Measurements from ENCODE around the gene WNT7A. TPM values are rescaled to one million over a fixed set of nuclear protein-coding genes. Genes with fewer than 3 reads are reported as not detected.

WNT7A gene
- total RNA-seq, 1 donor from 2014 or later, result not detected

DNA sequence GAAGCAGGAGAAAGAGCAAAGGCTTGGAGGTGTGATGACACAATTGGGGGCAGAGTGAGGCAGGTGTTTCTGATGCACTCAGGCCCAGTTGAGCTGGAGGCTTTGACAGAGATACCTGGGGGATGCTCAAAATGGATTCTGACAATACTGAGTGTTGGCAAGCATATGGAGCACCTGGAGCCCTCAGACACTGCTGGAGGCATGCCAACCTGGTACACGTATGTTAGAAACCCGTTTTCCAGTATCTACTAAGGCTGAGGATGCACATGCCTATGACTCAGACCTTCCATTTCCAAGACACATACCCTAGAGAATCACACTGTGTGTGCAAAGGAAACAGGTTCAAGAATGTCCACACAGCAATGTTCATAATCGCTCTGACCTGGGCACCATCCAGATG is 58.7 kb downstream of the WNT7A start:
- H3K4me3 Mint-ChIP-seq (ENCODE audit: unreplicated experiment), result no peak overlapping the region
- H3K27ac Mint-ChIP-seq (ENCODE audit: unreplicated experiment), result no peak overlapping the region
- peaks cover 27% of the 10 kb centered on the region for H3K9me3 Mint-ChIP-seq (ENCODE audit: unreplicated experiment)
- H3K36me3 Mint-ChIP-seq (ENCODE audit: unreplicated experiment), result no peaks in the 10 kb centered on the region
- no peak for TF ChIP-seq CTCF (IDR thresholded peaks at IDR 0.05)
- no peaks in the 10 kb centered on the region for H3K4me1 Mint-ChIP-seq (ENCODE audit: unreplicated experiment)
- no peak for DNase-seq (ENCODE audit: extremely low spot score, unreplicated experiment)
- no peaks in the 10 kb centered on the region for H3K27me3 Mint-ChIP-seq (ENCODE audit: unreplicated experiment)

- H3K27ac Mint-ChIP-seq (ENCODE audit: unreplicated experiment), result no peak overlapping the region
- TF ChIP-seq CTCF (IDR thresholded peaks at IDR 0.05), result no peak
- H3K36me3 Mint-ChIP-seq (ENCODE audit: unreplicated experiment), result no peaks in the 10 kb centered on the region
- no peaks in the 10 kb centered on the region for H3K4me1 Mint-ChIP-seq (ENCODE audit: unreplicated experiment)
- no peak for DNase-seq (ENCODE audit: extremely low spot score, unreplicated experiment)
- H3K9me3 Mint-ChIP-seq (ENCODE audit: unreplicated experiment), result peaks cover 35% of the 10 kb centered on the region
- no peaks in the 10 kb centered on the region for H3K27me3 Mint-ChIP-seq (ENCODE audit: unreplicated experiment)
- H3K4me3 Mint-ChIP-seq (ENCODE audit: unreplicated experiment), result no peak overlapping the region
These were observed 61.0 kb downstream of the WNT7A start for GRCh38 chr3:13818919-13819318.

GRCh38 chr3:13815088-13815683 is 64.7 kb downstream of the WNT7A start:
- TF ChIP-seq CTCF (IDR thresholded peaks at IDR 0.05), result no peak
- no peaks in the 10 kb centered on the region for H3K4me1 Mint-ChIP-seq (ENCODE audit: unreplicated experiment)
- peaks cover 27% of the 10 kb centered on the region for H3K9me3 Mint-ChIP-seq (ENCODE audit: unreplicated experiment)
- H3K36me3 Mint-ChIP-seq (ENCODE audit: unreplicated experiment), result peaks cover 1% of the 10 kb centered on the region
- no peak overlapping the region for H3K27ac Mint-ChIP-seq (ENCODE audit: unreplicated experiment)
- H3K27me3 Mint-ChIP-seq (ENCODE audit: unreplicated experiment), result no peaks in the 10 kb centered on the region
- H3K4me3 Mint-ChIP-seq (ENCODE audit: unreplicated experiment), result no peak overlapping the region
- no peak for DNase-seq (ENCODE audit: extremely low spot score, unreplicated experiment)

GRCh38 chr3:13812034-13812471 is 67.8 kb downstream of the WNT7A start:
- no peak overlapping the region for H3K27ac Mint-ChIP-seq (ENCODE audit: unreplicated experiment)
- H3K4me3 Mint-ChIP-seq (ENCODE audit: unreplicated experiment), result no peak overlapping the region
- H3K9me3 Mint-ChIP-seq (ENCODE audit: unreplicated experiment), result peaks cover 21% of the 10 kb centered on the region
- no peaks in the 10 kb centered on the region for H3K4me1 Mint-ChIP-seq (ENCODE audit: unreplicated experiment)
- H3K27me3 Mint-ChIP-seq (ENCODE audit: unreplicated experiment), result no peaks in the 10 kb centered on the region
- no peak for DNase-seq (ENCODE audit: extremely low spot score, unreplicated experiment)
- H3K36me3 Mint-ChIP-seq (ENCODE audit: unreplicated experiment), result peaks cover 1% of the 10 kb centered on the region
- no peak for TF ChIP-seq CTCF (IDR thresholded peaks at IDR 0.05)

GRCh38 chr3:13811614-13812013 is 68.3 kb downstream of the WNT7A start:
- Mint-ChIP-seq H3K36me3 (ENCODE audit: unreplicated experiment) (peaks cover 1% of the 10 kb centered on the region), H3K27ac (ENCODE audit: unreplicated experiment) (no peak overlapping the region), H3K9me3 (ENCODE audit: unreplicated experiment) (peaks cover 17% of the 10 kb centered on the region), H3K4me1 (ENCODE audit: unreplicated experiment) (no peaks in the 10 kb centered on the region), H3K4me3 (ENCODE audit: unreplicated experiment) (no peak overlapping the region), H3K27me3 (ENCODE audit: unreplicated experiment) (no peaks in the 10 kb centered on the region)
- no peak for TF ChIP-seq CTCF (IDR thresholded peaks at IDR 0.05)
- DNase-seq (ENCODE audit: extremely low spot score, unreplicated experiment), result no peak
